NK-92 (cell line): ENCODE data around the gene PSAP.

ENCODE experiments used
- DNase-seq: peaks from one replicate; lab custom pipeline; 2025; ENCODE audit not compliant: unreplicated experiment; lab: John Stamatoyannopoulos, UW

PSAP gene

DNA sequence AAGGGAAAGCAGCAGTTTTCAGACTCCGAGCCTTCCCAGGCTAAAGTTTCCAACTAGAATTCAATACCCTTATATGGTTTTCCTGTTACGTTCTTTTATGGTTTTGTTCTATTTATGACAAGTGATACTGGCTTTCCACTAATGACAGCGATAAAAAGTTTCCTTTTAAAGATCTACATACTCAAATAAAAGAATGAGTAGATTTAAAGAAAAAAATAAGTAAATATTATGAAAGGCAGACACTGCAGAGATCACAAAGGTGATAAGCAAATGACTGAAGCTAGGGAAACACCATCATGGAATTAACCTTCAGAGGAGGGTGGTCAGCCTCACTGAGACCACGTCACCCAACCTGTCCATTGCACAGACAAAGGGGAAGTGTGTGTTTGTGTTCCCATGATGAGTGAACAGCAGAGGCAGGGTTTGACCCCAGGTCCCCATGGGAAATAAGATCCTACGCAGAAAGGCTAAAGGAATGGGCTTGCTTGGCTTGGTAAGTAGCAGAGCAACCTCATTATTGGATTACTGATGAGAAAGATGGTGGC, 81.7 kb downstream of the PSAP start:
- DNase-seq = no peak

DNA sequence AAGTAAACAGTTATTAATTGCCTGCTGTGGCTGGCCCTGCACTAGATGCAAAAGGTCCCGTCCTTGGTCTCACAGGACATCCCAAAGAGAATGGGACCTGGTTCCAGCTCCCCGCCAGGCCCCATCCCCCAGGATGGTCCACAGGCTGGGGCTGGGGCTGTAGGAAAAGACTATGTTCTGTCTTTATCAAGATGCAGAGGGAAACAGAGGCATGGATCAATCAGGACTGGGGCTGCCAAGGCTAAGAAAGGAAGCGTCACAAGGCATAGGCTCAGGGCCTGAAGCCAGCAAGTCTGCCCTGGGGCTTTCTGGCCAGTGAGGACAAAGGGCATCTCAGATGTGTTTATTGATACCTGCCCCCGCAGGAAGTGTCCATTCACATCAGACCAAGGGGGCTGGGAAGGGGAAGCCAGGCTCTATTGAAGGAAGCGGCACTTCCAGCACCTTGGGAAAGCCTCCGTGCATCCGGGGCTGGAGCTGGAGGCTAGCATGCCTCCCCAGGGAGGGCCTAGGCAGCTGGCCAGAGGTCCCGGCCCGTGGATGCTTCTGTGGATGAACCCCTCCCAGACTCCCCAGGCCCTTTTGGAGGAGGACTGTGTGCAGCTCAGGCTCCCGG, 83.5 kb downstream of the PSAP start:
- no peak for DNase-seq

DNA sequence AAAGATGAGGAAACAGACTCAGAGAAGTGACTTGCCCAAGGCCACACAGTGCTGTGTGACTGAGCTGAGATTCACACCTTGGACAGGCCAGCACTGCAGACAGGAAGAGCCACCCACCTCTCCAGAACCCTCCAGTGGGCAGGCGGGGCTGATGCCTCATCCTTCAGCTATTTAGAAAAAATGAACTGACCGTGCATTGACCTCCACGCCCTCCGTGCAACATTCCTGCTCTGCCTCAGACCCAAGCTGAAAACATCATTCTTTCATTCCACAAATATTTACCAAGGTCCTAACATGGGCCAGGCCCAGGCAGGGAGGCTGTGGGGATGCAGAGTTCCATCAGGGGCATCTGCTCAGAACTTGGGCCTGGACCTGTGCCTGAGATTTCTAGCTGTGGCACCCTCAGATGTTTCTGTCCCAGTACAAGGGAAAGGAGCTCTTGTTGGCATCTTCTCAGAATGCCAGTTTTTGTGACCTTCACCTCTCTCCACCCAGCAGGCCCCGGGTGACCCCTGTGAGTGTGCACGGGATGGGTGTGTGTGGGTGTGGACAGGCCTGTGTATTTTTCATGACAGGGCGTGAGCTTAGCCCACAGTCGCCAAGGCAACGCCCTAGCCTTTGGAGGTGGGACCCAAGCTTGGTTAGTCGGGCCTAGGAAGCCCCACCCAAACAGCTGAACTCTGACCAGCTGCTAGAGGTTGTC, 84.2 kb downstream of the PSAP start:
- no peak for DNase-seq
